CD4-positive, alpha-beta T cell (primary cell): ENCODE measurements around the gene E2F2. TPM values are rescaled to one million over a fixed set of nuclear protein-coding genes. Genes with fewer than 3 reads are reported as not detected.

Experiments used
- ATAC-seq: fragments of 200-7000 bp; cut with Tn5 transposase; one replicate; pipeline ENCODE4 v1.10.0; 2022; ENCODE audit warnings: mild to moderate bottlenecking; ENCODE audit not compliant: poor library complexity
- CTCF ChIA-PET: fragments of 350-600 bp; sonication (Branson Sonifier 250); formaldehyde crosslinking; loops from one replicate; lab custom pipeline; 2021; ENCODE audit warnings: antibody characterized with exemption, inconsistent platforms; lab: Charles Lee
- POLR2A ChIA-PET: fragments of 350-600 bp; sonication (Branson Sonifier 250); formaldehyde crosslinking; loops from one replicate; lab custom pipeline; 2021; ENCODE audit warnings: antibody characterized with exemption, inconsistent platforms; lab: Charles Lee
- DNase-seq, 14 experiments: peaks; one replicate each; pipeline ENCODE4 v3.0.0-alpha.2; 2013 to 2020; ENCODE audit warnings: mixed read lengths in 2 of 14
- H3K27ac ChIP-seq, 2 donors: one replicate each; pipeline versions ENCODE4 v1.5.1 to v1.7.0; 2013; ENCODE audit warnings: low read length in 2 of 2, low read depth in 1 of 2, mild to moderate bottlenecking in 1 of 2
- H3K27me3 ChIP-seq, 2 experiments: 1 replicate in 1 of 2; 2 replicates in 1 of 2; pipeline versions ENCODE4 v1.6.1 to v1.7.0; 2013; ENCODE audit warnings: low read length in 2 of 2, control low read depth in 1 of 2, mild to moderate bottlenecking in 1 of 2, moderate library complexity in 1 of 2; ENCODE audit not compliant: insufficient read depth in 2 of 2, control insufficient read depth in 1 of 2
- H3K36me3 ChIP-seq: one replicate; pipeline ENCODE4 v1.6.1; 2013; ENCODE audit warnings: low read length, control low read depth; ENCODE audit not compliant: insufficient read depth
- H3K4me1 ChIP-seq: one replicate; pipeline ENCODE4 v1.6.1; 2013; ENCODE audit warnings: low read length, control low read depth; ENCODE audit not compliant: insufficient read depth
- H3K4me3 ChIP-seq: one replicate; pipeline ENCODE4 v1.5.1; 2013; ENCODE audit warnings: mild to moderate bottlenecking, low read length, moderate library complexity
- H3K9me3 ChIP-seq, 2 experiments: 1 replicate in 1 of 2; 2 replicates in 1 of 2; pipeline versions ENCODE4 v1.6.1 to v1.7.0; 2013; ENCODE audit warnings: low read length in 2 of 2, mild to moderate bottlenecking in 2 of 2, control low read depth in 1 of 2, moderate library complexity in 1 of 2; ENCODE audit not compliant: control insufficient read depth in 1 of 2, insufficient read depth in 1 of 2
- H3K27ac Mint-ChIP-seq: one replicate; pipeline ENCODE4 v1.8.0; 2020; ENCODE audit warnings: mixed read lengths
- H3K27me3 Mint-ChIP-seq: one replicate; pipeline ENCODE4 v1.8.0; 2021; ENCODE audit warnings: mixed read lengths
- H3K36me3 Mint-ChIP-seq: one replicate; pipeline ENCODE4 v1.8.0; 2021; ENCODE audit warnings: low read depth, mixed read lengths
- H3K4me1 Mint-ChIP-seq: one replicate; pipeline ENCODE4 v1.8.0; 2021; ENCODE audit warnings: low read depth, mixed read lengths
- H3K4me3 Mint-ChIP-seq: one replicate; pipeline ENCODE4 v1.8.0; 2020; ENCODE audit warnings: mild to moderate bottlenecking, mixed read lengths
- H3K9me3 Mint-ChIP-seq: one replicate; pipeline ENCODE4 v1.8.0; 2020; ENCODE audit warnings: mixed read lengths
- intact Hi-C, 2 experiments: fragments of 100-400 bp; cut with DNase I in 1 of 2; cut with micrococcal nuclease in 1 of 2; formaldehyde crosslinking; loops; one replicate each; pipeline versions ENCODE4 v1.15.1 to v1.9.0; 2023 to 2025; cut with DNase I, micrococcal nuclease
- total RNA-seq, 174 experiments: library from RNA in 2 of 174; stranded (reverse) in 2 of 174; gene quantifications; one replicate each; pipeline ENCODE4 v1.2.3 and lab custom pipeline; 2021 to 2026
- TF ChIP-seq, protein P1 (sequence below): fragments of 200-600 bp; IDR thresholded peaks from one replicate; pipeline ENCODE4 v1.8.0; 2022; ENCODE audit warnings: antibody characterized with exemption, mild to moderate bottlenecking

E2F2 gene
- total RNA-seq, 2 experiments from 2014 or later = 0.50 to 0.69 TPM

DNA sequence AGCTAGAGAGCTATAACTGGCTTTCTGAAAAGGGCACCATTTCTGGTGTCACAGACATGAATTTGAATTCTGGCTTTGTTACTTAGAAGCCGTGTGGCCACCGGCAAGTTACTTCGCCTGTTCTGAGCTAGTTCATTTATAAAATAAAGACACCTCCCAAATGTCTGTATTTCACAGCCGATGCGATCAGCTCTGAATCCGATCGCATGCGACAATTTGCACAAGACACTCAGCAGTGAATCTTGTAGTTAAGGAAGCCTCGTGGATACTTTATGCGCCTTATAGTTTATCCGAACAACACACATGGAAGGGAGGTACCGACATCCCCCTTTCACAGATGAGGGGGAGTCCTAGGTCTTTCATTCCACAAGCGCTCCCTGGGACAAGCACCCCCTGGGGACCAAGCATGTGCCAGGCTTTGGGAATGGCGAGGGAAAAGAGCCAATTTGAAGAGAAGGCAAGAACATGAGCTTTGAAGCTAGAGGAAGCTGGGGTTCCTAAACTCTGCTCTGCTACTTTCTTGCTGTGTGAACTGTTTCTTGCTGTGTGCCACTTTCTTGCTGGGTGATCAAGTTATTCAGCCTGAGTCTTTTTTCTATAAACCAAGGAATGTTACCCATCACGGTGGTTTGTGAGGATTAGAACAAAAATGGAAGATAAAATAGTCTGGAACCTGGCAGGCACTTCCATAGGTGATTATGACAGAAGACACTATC, 24.4 kb upstream of the E2F2 start:
- H3K27me3 ChIP-seq = no peaks in the 10 kb centered on the region
- H3K4me1 Mint-ChIP-seq = peaks cover 72% of the 10 kb centered on the region
- intact Hi-C loops = loop anchor here in 1 of 2 experiments (10.0 kb wide), 1 partner anchor 419 kb away; no protein-coding TSS in a partner anchor
- peaks cover 78% of the 10 kb centered on the region for H3K4me1 ChIP-seq
- H3K36me3 ChIP-seq = no peaks in the 10 kb centered on the region
- peak overlapping the region; percentile 87 for H3K4me3 ChIP-seq
- no peaks in the 10 kb centered on the region for H3K9me3 Mint-ChIP-seq
- peaks cover 26% of the 10 kb centered on the region for H3K36me3 Mint-ChIP-seq
- POLR2A ChIA-PET = interaction anchor here (0.7 to 9.6 kb wide), 22 partner anchors 10 to 211 kb away, joined by 3 to 314 read pairs (median 6); partner anchors contain the start of genes E2F2 and HNRNPR
- no peaks in the 10 kb centered on the region for H3K27me3 Mint-ChIP-seq
- H3K9me3 ChIP-seq = no peaks in the 10 kb centered on the region
- CTCF ChIA-PET = interaction anchor here (0.7 to 8.9 kb wide), 16 partner anchors 11 to 82 kb away, joined by 3 to 81 read pairs (median 5); partner anchors contain the start of gene E2F2
- peak overlapping the region; percentile 90 for H3K4me3 Mint-ChIP-seq
- peak overlapping the region; percentile 67 to 86 for H3K27ac ChIP-seq
- TF ChIP-seq, protein P1, sequence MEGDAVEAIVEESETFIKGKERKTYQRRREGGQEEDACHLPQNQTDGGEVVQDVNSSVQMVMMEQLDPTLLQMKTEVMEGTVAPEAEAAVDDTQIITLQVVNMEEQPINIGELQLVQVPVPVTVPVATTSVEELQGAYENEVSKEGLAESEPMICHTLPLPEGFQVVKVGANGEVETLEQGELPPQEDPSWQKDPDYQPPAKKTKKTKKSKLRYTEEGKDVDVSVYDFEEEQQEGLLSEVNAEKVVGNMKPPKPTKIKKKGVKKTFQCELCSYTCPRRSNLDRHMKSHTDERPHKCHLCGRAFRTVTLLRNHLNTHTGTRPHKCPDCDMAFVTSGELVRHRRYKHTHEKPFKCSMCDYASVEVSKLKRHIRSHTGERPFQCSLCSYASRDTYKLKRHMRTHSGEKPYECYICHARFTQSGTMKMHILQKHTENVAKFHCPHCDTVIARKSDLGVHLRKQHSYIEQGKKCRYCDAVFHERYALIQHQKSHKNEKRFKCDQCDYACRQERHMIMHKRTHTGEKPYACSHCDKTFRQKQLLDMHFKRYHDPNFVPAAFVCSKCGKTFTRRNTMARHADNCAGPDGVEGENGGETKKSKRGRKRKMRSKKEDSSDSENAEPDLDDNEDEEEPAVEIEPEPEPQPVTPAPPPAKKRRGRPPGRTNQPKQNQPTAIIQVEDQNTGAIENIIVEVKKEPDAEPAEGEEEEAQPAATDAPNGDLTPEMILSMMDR = no peak
- no peak for ATAC-seq
- H3K27ac Mint-ChIP-seq = peak overlapping the region; percentile 96
- peak in 1 of 14 experiments; percentile 31 for DNase-seq

DNA sequence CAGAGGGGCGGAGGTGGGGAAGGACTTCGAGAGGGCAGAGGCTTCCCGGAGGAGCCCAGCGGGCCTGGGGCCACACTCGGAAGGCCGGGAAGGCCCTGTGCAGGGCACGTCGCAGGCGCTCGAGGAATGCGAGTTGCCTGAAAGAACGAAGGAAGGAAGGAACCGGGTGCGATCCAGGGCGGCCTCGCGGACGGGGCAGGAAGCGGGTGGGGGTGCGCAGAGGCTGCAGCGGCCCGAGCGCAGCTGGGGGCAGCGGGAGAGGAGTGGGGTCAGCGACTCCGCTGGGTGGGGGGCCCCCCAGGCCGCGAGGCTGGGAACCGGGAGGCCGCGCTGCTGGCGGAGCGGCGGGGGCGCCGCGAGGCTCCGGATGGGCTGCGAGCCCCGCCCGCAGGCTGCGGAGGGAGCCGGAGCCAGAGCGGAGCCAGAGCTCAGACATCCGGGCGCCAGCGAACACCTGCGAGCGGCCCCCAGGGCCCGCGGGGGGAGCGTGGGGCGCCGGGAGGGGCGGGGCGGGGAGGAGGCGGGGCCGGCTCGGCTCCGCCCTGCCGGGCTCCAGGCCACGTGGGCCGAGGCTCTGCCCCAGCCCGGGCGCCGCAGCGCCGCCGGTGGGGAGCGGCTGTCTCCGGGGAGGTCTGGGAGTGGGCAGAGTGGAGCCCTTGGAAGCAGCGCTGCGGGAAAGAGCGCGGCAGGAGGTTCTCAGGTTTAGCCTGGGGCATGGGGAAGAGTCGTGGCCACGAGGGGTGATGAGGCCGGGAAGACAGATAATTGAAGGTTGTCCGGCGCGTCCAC, 23.6 kb upstream of the E2F2 start:
- peaks cover 72% of the 10 kb centered on the region for H3K4me1 ChIP-seq
- POLR2A ChIA-PET = interaction anchor here (0.7 to 9.6 kb wide), 23 partner anchors 9 to 210 kb away, joined by 3 to 314 read pairs (median 7); partner anchors contain the start of genes E2F2 and HNRNPR

More for the DNA sequence above, 23.6 kb upstream of the E2F2 start:
- Mint-ChIP-seq H3K4me1 (peaks cover 65% of the 10 kb centered on the region), H3K9me3 (no peaks in the 10 kb centered on the region), H3K36me3 (peaks cover 26% of the 10 kb centered on the region), H3K4me3 (peak overlapping the region; percentile 90), H3K27ac (peak overlapping the region; percentile 96), H3K27me3 (no peaks in the 10 kb centered on the region)
- intact Hi-C loops = loop anchor here in 1 of 2 experiments (1.0 to 10.0 kb wide), 2 partner anchors 65 to 420 kb away; no protein-coding TSS in a partner anchor
- Histone ChIP-seq H3K27ac (peak overlapping the region; percentile 87 to 89), H3K9me3 (no peaks in the 10 kb centered on the region), H3K4me3 (peak overlapping the region; percentile 87), H3K36me3 (no peaks in the 10 kb centered on the region), H3K27me3 (no peaks in the 10 kb centered on the region)
- ATAC-seq (peak; percentile 75), DNase-seq (peak; percentile 75 to 95 (median 86))
- CTCF ChIA-PET = interaction anchor here (1.0 to 8.9 kb wide), 14 partner anchors 10 to 83 kb away, joined by 3 to 81 read pairs (median 5); partner anchors contain the start of gene E2F2
- TF ChIP-seq, protein P1 = peak; percentile 25
